Measurements from ENCODE around the gene ERC2.

Gene ERC2

GRCh38 chr3:55538158-55538557, 930.1 kb downstream of the ERC2 start:
- no peak for DNase-seq

GRCh38 chr3:55537563-55537962, 930.7 kb downstream of the ERC2 start:
- no peak for DNase-seq

GRCh38 chr3:55537129-55537528, 931.1 kb downstream of the ERC2 start:
- no peak for DNase-seq

- DNase-seq: no peak
Measured at GRCh38 chr3:55534876-55535275, 933.4 kb downstream of the ERC2 start.

GRCh38 chr3:55532806-55533205, 935.5 kb downstream of the ERC2 start:
- no peak for DNase-seq

GRCh38 chr3:55531321-55531720, 936.9 kb downstream of the ERC2 start:
- peak in 2 of 4 experiments; percentile 3 to 9 for DNase-seq

- DNase-seq: no peak
Measured at GRCh38 chr3:55527361-55527760, 940.9 kb downstream of the ERC2 start.

GRCh38 chr3:55526332-55527030, 941.8 kb downstream of the ERC2 start:
- no peak for DNase-seq

GRCh38 chr3:55525436-55525835, 942.8 kb downstream of the ERC2 start:
- DNase-seq: no peak

- no peak for DNase-seq
Measured at GRCh38 chr3:55524565-55525244, 943.6 kb downstream of the ERC2 start.

- no peak for DNase-seq
Measured at GRCh38 chr3:55523471-55523870, 944.8 kb downstream of the ERC2 start.

- no peak for DNase-seq
Measured at GRCh38 chr3:55521738-55522421, 946.4 kb downstream of the ERC2 start.

GRCh38 chr3:55521064-55521737, 947.1 kb downstream of the ERC2 start:
- DNase-seq: no peak

GRCh38 chr3:55519019-55519418, 949.2 kb downstream of the ERC2 start:
- no peak for DNase-seq

- DNase-seq: no peak
Measured at GRCh38 chr3:55518451-55518850, 949.8 kb downstream of the ERC2 start.

GRCh38 chr3:55516392-55517030, 951.8 kb downstream of the ERC2 start:
- DNase-seq: no peak

GRCh38 chr3:55515550-55516246, 952.6 kb downstream of the ERC2 start:
- no peak for DNase-seq

- no peak for DNase-seq
Measured at GRCh38 chr3:55514962-55515361, 953.3 kb downstream of the ERC2 start.

GRCh38 chr3:55512571-55513343, 955.5 kb downstream of the ERC2 start:
- DNase-seq: no peak

GRCh38 chr3:55511895-55512570, 956.2 kb downstream of the ERC2 start:
- DNase-seq: no peak

- no peak for DNase-seq
Measured at GRCh38 chr3:55508335-55508734, 959.9 kb downstream of the ERC2 start.

Data from suppressor macrophage (primary cell).